Measurements from ENCODE around the gene RBM20. TPM values are rescaled to one million over a fixed set of nuclear protein-coding genes. Genes with fewer than 3 reads are reported as not detected.

Gene RBM20
- total and polyA plus RNA-seq, 2 of the 4 experiments (the other 2 are of a cell fraction) = under 0.01 to 0.15 TPM

- no peak overlapping the region for H3K56ac ChIP-seq (ENCODE audit: extremely low read depth, insufficient read depth, low read length)
- CTCF ChIA-PET = interaction anchor here (1.1 kb wide), 1 partner anchor 11 kb away, joined by 3 read pairs; no protein-coding TSS in a partner anchor
- no peak overlapping the region for H4K5ac ChIP-seq (ENCODE audit: low read depth, low read length)
- intact Hi-C loops (cut with micrococcal nuclease) (no loop called here), in situ Hi-C loops (cut with MboI; ENCODE audit: low sequenced_read_pairs) (no loop called here), dilution Hi-C loops (cut with HindIII; ENCODE audit: low sequenced_read_pairs, unreplicated experiment) (no loop called here)
- H2BK15ac ChIP-seq (ENCODE audit: low read depth, low read length) = no peak overlapping the region
- ATAC-seq (ENCODE audit: low read depth) = no peak
- BruUV-seq (replicated peaks) = no TSS peak
- H3K27ac ChIP-seq (ENCODE audit: insufficient read depth, low read length) = no peak overlapping the region
- no peak overlapping the region for H2AFZ ChIP-seq (replicated peaks; ENCODE audit: low read length, poor library complexity)
- no peaks in the 10 kb centered on the region for H3K4me1 ChIP-seq (ENCODE audit: control insufficient read depth, insufficient read depth, low read length)
- DNase-seq = no peak
- WGBS, 2 experiments (ENCODE audit: extremely low coverage in 2 of 2, insufficient read length in 1 of 2) = no CpG with 5 or more reads among the region's 4 CpGs
- H3K36me3 ChIP-seq (ENCODE audit: control insufficient read depth, insufficient read depth, low read length) = no peaks in the 10 kb centered on the region
- no peak overlapping the region for H3K18ac ChIP-seq (ENCODE audit: low read depth, low read length)
- no peak overlapping the region for H3K23ac ChIP-seq (ENCODE audit: low read depth, low read length)
- H4K91ac ChIP-seq (ENCODE audit: insufficient read depth, low read depth, low read length) = no peak overlapping the region
- no peaks in the 10 kb centered on the region for H4K20me1 ChIP-seq (ENCODE audit: insufficient read depth, low read length)
- no peak overlapping the region for H3K4ac ChIP-seq (ENCODE audit: low read depth, low read length)
- no peak overlapping the region for H2BK20ac ChIP-seq (ENCODE audit: low read depth, low read length)
- H4K8ac ChIP-seq (ENCODE audit: low read depth in 2 of 2, low read length in 2 of 2) = no peak overlapping the region
- H3K9ac ChIP-seq (ENCODE audit: low read depth, low read length) = no peak overlapping the region
- no peak overlapping the region for H3K14ac ChIP-seq (replicated peaks; ENCODE audit: low read depth, low read length)
- no peak for TF ChIP-seq CHD1 (IDR thresholded peaks at IDR 0.05; ENCODE audit: low read depth, low read length)
- TF ChIP-seq, protein P1, sequence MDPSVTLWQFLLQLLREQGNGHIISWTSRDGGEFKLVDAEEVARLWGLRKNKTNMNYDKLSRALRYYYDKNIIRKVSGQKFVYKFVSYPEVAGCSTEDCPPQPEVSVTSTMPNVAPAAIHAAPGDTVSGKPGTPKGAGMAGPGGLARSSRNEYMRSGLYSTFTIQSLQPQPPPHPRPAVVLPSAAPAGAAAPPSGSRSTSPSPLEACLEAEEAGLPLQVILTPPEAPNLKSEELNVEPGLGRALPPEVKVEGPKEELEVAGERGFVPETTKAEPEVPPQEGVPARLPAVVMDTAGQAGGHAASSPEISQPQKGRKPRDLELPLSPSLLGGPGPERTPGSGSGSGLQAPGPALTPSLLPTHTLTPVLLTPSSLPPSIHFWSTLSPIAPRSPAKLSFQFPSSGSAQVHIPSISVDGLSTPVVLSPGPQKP (IDR thresholded peaks at IDR 0.05; ENCODE audit: borderline replicate concordance, low read depth, low read length) = no peak
- H3K79me1 ChIP-seq (ENCODE audit: low read depth in 1 of 2, low read length in 2 of 2) = no peaks in the 10 kb centered on the region
- no peak overlapping the region for H2AK9ac ChIP-seq (replicated peaks; ENCODE audit: low read depth, low read length, poor library complexity)
- H2AK5ac ChIP-seq (ENCODE audit: low read depth, low read length) = no peak overlapping the region
- H3K9me3 ChIP-seq (ENCODE audit: control insufficient read depth, insufficient read depth, low read length) = no peaks in the 10 kb centered on the region
- no peak overlapping the region for H2BK120ac ChIP-seq (ENCODE audit: low read depth, low read length)
- H3K9me1 ChIP-seq (ENCODE audit: insufficient read depth, low read length) = no peaks in the 10 kb centered on the region
- no peak overlapping the region for H2BK5ac ChIP-seq (ENCODE audit: low read depth, low read length, poor library complexity, severe bottlenecking)
- H3K27me3 ChIP-seq (ENCODE audit: control insufficient read depth, insufficient read depth, low read length) = peaks cover 21% of the 10 kb centered on the region
- no peak overlapping the region for H3K4me3 ChIP-seq (ENCODE audit: insufficient read depth, low read depth, low read length)
- H3K4me2 ChIP-seq (ENCODE audit: low read depth, low read length) = no peak overlapping the region
- POLR2A ChIA-PET (ENCODE audit: unreplicated experiment) = no interaction called here
Observed at GRCh38 chr10:110775020-110775375, 130.9 kb downstream of the RBM20 start.
